ENCODE results near the gene ACTR3C.
"Not testable (repeated sequence)": the region's sequence is repeated elsewhere in the genome, so short reads cannot be mapped to it uniquely, and the experiment has no call there.

DNA sequence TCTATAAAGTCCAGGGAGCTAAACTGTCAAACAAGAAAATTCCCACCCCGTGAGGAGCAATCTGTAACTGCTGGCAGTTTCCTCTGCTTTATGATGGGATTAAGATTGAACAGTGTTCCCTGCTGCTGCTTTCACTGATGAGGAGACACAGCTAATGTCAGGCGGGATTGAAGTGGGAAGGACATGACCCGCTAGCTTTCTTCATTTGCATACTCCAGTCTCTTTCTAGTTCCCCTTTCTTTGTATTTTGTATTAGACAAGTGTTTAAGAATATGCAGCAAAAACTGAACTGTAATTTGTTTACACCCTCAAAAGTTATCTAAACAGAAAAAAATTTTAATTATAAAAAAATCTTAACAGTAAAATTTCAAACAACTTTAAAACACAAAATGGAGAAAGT, 40.2 kb downstream of the ACTR3C start:
- not testable (repeated sequence) for TF ChIP-seq CTCF, POLR2A (IDR thresholded peaks at IDR 0.05)

All from testis (tissue), 2 donors.